GM21390 (cell line): ENCODE results near the gene SF3B3.
"Not testable (repeated sequence)": the region's sequence is repeated elsewhere in the genome, so short reads cannot be mapped to it uniquely, and the experiment has no call there.

ENCODE experiments used
- ATAC-seq: cut with Tn5 transposase; IDR thresholded peaks from one replicate; pipeline ENCODE4 v1.9.1; 2021; ENCODE audit not compliant: unreplicated experiment

Gene SF3B3

DNA sequence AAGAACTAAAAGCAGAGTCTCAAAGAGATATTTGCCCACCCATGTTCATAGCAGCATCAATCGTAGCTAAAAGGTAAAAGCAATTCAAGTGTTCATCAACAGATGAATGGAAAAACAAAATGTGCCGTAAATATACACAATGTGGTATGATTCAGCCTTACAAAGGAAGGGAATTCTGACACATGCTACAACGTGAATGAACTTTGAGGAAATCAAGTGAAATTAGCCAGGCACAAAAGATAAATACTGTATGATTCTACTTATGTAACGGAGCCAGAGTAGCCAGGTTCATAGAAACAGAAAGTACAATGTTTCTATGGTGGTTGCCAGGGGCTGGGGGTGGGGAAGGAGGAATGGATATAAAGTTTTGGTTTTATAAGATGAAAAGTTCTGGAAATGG lies 64.9 kb downstream of the SF3B3 start:
- ATAC-seq, result no peak

GRCh38 chr16:70589416-70589815 lies 65.8 kb downstream of the SF3B3 start:
- not testable (repeated sequence) for ATAC-seq

GRCh38 chr16:70589998-70590471 lies 66.4 kb downstream of the SF3B3 start:
- ATAC-seq, result no peak

DNA sequence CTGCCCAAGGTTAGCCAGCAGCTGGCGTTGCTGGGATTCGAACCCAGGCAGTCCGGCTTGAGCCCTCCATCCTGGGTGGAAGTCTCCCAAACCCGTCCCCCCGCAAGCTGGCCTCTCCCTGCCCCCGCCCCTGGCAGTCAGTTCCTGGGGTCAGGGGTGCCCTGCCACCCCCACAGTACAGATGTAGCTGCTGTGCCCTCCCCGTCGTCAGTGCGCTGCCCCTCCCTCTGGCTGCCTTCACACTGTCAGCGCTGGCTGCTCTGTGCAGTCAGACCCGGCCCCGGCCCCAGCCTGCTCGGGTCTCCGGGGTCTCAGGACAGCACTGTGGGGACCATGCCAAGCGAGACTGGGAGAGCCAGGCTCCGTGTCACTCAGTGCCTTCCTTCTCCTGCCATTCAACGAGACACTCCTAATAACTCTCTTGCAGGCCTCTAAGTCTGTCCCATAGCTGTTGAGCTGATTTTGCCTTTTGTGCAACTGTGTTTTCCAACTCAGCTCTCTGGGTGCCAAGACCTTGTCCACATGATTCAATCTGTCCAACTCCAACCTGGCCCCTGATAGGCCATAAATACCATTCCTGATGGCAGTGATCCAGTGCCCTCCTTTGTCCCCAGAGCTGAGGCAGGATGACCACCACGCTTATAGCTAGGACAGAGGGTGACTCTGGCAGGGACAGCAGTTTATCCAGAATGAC lies 67.3 kb downstream of the SF3B3 start:
- no peak for ATAC-seq

- no peak for ATAC-seq
Measured at GRCh38 chr16:70591615-70592014, 68.0 kb downstream of the SF3B3 start.

GRCh38 chr16:70592106-70592571 lies 68.5 kb downstream of the SF3B3 start:
- no peak for ATAC-seq

GRCh38 chr16:70593544-70593943 lies 69.9 kb downstream of the SF3B3 start:
- no peak for ATAC-seq

GRCh38 chr16:70594569-70594968 lies 71.0 kb downstream of the SF3B3 start:
- no peak for ATAC-seq

DNA sequence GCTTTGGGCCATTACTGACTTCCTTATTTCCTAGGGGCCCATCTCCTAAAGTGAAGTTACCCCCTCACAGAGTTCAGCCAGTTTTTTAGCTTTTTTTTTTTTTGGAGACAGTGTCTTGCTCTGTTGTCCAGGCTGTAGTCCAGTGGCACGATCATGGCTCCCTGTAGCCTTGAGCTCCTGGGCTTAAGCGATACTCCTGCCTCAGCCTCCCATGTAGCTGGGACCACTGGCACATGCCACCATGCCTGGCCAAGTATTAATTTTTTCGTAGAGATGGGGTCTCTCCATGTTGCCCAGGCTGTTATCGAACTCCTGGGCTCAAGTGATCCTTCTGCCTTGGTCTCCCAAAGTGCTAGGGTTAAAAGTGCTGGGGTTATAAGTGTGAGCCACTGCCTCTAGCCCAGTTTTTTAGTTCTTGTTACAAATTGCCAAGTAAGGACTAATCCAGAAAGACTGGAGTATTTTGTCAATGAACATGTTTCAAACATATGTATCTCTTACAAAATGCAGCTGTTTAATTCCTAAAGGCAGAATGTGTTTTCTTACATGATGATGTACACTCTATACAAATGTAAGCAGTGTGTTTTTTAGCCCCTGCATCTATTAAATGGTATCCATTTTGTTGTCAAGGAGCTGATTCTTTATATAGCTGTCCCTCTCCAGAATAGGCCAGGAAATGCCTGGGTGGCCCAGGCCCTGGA lies 73.7 kb downstream of the SF3B3 start:
- ATAC-seq, result no peak

DNA sequence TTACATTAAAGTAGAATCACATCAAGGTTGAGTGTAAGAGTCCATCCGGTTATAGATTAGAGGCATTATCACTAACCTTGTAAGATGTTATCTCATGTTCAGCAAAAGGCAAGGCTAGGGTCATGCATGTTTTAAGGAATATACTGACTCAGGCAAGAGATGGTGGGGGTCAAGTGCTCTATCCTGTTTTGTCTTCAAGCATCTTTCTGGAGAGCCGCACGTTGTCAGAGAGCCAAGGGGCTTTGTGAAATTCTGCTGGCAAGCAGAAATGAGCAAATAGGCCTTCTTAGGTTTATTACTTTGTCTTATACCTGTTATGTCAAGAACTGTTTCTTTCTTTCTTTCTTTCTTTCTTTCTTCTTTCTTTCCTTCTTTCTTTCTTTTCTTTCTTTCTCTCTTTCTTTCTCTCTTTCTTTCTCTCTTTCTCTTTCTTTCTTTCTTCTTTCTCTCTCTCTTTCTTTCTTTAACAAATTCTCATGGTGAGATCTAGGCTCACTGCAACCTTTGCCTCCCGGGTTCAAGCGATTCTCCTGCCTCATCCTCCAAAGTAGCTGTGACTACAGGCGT lies 75.4 kb downstream of the SF3B3 start:
- ATAC-seq, result no peak

DNA sequence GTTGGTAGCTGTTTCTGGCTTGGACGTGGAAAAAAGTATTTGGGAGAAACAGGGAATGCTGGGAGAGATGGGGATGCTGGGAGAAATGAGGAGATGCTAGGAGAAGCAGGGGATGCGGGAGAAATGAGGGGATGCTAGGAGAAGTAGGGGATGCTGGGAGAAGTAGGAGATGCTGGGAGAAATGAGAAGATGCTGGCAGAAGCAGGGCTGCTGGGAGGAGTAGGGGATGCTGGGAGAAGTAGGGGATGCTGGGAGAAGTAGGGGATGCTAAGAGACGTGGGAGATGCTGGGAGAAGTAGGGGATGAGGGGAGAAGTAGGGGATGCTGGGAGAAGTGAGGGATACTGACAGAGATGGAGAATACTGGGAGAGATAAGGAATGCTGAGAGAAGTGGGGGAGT lies 77.1 kb downstream of the SF3B3 start:
- ATAC-seq, result no peak

- no peak for ATAC-seq
Measured at GRCh38 chr16:70601576-70602575, 78.3 kb downstream of the SF3B3 start.

DNA sequence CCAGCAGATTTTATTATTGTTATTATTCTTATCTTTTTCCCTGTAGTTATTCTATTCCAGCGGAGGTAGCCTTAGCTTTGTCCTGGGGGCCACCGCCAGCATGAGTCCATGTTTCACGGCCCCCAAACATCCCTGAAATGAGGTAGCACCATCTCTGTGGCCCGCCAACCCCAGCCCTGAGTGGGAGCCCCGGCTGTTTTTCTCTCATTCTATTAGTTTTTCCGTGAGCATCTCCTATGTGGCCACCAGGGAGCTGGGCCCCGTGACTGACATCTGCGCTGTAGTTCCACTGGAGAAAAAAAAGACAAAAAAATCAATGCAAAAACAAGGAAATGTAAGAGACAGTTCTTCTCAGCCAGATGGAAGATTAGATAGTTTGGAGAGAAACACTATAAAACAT lies 79.2 kb downstream of the SF3B3 start:
- no peak for ATAC-seq

GRCh38 chr16:70604407-70605282 lies 81.0 kb downstream of the SF3B3 start:
- ATAC-seq, result no peak

GRCh38 chr16:70605283-70605657 lies 81.7 kb downstream of the SF3B3 start:
- no peak for ATAC-seq

GRCh38 chr16:70608521-70608920 lies 84.9 kb downstream of the SF3B3 start:
- ATAC-seq, result no peak

DNA sequence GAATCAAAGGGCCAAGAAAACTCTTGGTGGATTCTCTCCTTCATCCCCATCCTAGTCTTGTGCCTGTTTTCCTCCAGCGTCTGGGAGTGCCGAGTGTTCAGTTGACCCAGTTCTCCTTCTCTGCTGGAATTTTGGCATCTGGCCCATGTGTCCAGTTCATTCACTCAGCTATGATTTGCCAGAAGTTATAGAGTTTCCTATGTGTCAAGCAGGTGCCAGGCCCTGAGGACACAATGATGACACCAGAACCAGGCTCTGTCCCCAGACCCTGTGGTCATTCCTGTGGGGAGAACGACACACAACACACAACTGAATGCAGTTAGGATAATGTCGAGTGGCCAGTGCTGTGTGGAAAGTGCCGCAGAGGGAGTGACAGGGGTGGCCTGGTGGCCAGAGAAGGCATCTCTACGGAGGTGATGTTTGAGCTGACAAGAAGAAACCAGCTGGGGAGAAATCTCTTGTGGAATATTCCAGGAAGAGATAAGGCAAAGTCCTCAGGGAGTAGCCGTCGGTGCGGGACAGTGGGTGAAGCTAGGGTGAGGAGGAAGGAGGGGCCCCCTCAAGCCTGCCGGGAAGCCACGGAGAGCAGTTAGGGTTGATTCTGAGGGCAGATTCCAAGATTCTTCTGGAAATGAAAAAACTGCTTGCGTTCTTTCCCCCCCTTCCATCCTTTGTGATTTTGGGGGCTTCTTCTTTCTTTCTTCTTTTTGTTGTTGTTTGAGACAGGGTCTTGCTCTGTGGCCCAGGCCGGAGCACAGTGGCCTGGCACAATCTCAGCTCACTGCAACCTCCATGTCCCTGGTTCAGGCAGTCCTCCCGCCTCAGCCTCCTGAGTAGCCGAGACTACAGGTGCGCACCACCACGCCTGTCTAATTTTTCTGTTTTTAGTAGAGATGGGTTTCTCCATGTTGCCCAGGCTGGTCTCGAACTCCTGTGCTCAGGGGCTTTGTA lies 86.9 kb downstream of the SF3B3 start:
- no peak for ATAC-seq

GRCh38 chr16:70611224-70611598 lies 87.6 kb downstream of the SF3B3 start:
- ATAC-seq, result no peak

DNA sequence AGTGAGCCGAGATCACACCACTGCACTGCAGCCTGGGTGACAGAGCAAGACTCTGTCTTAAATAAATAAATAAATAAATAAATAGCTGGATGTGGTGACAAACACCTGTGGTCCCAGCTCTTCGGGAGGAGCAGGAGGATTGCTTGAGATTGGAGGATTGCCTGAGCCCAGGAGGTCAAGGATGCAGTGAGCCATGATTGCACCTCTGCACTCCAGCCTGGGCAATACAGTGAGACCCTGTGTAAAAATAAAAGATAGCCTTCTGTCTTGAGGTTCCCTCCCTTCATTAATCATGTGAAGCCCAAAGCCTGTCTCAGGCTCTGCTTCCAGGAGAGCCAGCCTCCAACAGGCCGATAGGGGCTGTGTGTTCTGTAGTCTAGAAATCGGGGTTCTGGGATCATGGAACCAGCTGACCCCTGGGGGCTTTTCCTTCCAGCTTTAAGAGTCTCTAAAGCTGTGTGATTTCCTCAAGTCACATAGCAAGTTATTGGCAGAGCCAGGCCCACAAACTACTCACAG lies 88.2 kb downstream of the SF3B3 start:
- no peak for ATAC-seq
